ENCODE data around the gene CD200R1.

Gene CD200R1

DNA sequence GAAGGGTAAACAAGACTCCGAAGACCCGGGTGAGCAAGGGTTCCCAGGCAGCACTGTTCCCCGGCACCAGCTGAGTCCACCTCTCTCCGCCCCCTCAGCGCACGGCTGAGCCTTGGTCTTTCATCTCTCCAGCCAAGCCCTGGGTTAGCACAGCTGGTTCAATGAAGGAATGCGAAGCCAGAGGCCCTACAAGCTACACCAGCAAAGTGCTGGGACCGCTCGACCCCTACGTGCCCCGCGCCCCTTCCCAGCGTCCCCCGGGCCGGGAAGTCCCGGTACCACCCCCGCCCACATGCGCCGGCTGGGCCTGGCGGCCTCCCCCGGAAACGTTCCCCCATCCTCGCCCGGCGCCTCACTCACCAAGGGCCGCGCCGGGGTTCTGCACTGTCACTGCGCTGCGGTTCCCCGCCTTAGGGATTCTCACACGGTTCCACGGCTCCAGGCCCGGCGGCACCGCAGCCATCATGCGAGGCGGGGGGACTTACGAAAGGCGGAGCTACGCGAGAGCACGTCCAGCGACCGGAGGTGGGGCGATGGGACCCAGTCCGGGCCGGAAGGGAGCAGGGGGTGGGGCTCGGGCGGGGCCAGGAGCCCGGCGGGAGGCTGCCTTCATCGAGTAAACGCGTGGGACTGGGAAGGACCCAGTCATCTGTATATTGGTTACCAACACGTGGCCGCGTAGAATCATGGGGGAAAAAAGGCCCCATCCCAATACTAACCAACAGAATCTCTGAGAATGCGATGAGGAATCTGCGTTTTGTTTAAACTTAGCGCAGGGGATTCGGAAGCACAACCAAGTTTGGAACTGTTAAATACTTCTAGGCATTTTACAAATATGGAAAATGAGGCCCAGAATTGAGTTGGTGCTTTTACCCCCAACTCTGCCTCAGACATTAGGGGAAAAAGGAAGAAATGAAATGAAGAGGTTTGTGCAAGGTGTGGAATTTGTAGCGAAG lies 44.6 kb upstream of the CD200R1 start (continued):
- TF ChIP-seq SCRT1 (tag by site-specific recombination; IDR thresholded peaks at IDR 0.05; ENCODE audit: borderline replicate concordance), result no peak
- TF ChIP-seq, protein P1, sequence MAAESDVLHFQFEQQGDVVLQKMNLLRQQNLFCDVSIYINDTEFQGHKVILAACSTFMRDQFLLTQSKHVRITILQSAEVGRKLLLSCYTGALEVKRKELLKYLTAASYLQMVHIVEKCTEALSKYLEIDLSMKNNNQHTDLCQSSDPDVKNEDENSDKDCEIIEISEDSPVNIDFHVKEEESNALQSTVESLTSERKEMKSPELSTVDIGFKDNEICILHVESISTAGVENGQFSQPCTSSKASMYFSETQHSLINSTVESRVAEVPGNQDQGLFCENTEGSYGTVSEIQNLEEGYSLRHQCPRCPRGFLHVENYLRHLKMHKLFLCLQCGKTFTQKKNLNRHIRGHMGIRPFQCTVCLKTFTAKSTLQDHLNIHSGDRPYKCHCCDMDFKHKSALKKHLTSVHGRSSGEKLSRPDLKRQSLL (tag by site-specific recombination; IDR thresholded peaks at IDR 0.05), result no peak
- TF ChIP-seq, protein P2, sequence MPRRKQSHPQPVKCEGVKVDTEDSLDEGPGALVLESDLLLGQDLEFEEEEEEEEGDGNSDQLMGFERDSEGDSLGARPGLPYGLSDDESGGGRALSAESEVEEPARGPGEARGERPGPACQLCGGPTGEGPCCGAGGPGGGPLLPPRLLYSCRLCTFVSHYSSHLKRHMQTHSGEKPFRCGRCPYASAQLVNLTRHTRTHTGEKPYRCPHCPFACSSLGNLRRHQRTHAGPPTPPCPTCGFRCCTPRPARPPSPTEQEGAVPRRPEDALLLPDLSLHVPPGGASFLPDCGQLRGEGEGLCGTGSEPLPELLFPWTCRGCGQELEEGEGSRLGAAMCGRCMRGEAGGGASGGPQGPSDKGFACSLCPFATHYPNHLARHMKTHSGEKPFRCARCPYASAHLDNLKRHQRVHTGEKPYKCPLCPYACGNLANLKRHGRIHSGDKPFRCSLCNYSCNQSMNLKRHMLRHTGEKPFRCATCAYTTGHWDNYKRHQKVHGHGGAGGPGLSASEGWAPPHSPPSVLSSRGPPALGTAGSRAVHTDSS (tag by site-specific recombination; IDR thresholded peaks at IDR 0.05), result 0 out of 2 replicates have a peak, but pooled peaks have one; percentile 18
- no peak; the same call in 1 of the 2 replicates for TF ChIP-seq ZNF394 (tag by site-specific recombination; IDR thresholded peaks at IDR 0.05; ENCODE audit: borderline replicate concordance)
- TF ChIP-seq ZNF121 (tag by site-specific recombination; IDR thresholded peaks at IDR 0.05), result no peak
- TF ChIP-seq ZNF354C (tag by site-specific recombination; IDR thresholded peaks at IDR 0.05; ENCODE audit: borderline replicate concordance, low read depth), result no peak
- TF ChIP-seq, protein P3, sequence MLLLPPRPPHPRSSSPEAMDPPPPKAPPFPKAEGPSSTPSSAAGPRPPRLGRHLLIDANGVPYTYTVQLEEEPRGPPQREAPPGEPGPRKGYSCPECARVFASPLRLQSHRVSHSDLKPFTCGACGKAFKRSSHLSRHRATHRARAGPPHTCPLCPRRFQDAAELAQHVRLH (tag by site-specific recombination; IDR thresholded peaks at IDR 0.05), result no peak; the same call in 1 of the 2 replicates
- no peak for TF ChIP-seq ZNF548 (tag by site-specific recombination; IDR thresholded peaks at IDR 0.05)
- no peak for TF ChIP-seq ZNF549 (tag by site-specific recombination; IDR thresholded peaks at IDR 0.05)
- peak; percentile 73 for TF ChIP-seq YY1 (tag by site-specific recombination; IDR thresholded peaks at IDR 0.05)
- no peak for TF ChIP-seq ZNF623 (tag by site-specific recombination; IDR thresholded peaks at IDR 0.05)
- no peak for TF ChIP-seq IKZF3 (tag by site-specific recombination; IDR thresholded peaks at IDR 0.05)
- TF ChIP-seq ZNF501 (tag by site-specific recombination; IDR thresholded peaks at IDR 0.05), result peak; percentile 82
- no peak for TF ChIP-seq ZNF670 (tag by site-specific recombination; IDR thresholded peaks at IDR 0.05; ENCODE audit: low read depth)
- TF ChIP-seq, protein P4, sequence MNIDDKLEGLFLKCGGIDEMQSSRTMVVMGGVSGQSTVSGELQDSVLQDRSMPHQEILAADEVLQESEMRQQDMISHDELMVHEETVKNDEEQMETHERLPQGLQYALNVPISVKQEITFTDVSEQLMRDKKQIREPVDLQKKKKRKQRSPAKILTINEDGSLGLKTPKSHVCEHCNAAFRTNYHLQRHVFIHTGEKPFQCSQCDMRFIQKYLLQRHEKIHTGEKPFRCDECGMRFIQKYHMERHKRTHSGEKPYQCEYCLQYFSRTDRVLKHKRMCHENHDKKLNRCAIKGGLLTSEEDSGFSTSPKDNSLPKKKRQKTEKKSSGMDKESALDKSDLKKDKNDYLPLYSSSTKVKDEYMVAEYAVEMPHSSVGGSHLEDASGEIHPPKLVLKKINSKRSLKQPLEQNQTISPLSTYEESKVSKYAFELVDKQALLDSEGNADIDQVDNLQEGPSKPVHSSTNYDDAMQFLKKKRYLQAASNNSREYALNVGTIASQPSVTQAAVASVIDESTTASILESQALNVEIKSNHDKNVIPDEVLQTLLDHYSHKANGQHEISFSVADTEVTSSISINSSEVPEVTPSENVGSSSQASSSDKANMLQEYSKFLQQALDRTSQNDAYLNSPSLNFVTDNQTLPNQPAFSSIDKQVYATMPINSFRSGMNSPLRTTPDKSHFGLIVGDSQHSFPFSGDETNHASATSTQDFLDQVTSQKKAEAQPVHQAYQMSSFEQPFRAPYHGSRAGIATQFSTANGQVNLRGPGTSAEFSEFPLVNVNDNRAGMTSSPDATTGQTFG (tag by site-specific recombination; IDR thresholded peaks at IDR 0.05; ENCODE audit: borderline replicate concordance), result no peak
- no peak for TF ChIP-seq ZNF24 (tag by site-specific recombination; IDR thresholded peaks at IDR 0.05)
- no peak for TF ChIP-seq ZNF707 (tag by site-specific recombination; IDR thresholded peaks at IDR 0.05)
- TF ChIP-seq, protein P5, sequence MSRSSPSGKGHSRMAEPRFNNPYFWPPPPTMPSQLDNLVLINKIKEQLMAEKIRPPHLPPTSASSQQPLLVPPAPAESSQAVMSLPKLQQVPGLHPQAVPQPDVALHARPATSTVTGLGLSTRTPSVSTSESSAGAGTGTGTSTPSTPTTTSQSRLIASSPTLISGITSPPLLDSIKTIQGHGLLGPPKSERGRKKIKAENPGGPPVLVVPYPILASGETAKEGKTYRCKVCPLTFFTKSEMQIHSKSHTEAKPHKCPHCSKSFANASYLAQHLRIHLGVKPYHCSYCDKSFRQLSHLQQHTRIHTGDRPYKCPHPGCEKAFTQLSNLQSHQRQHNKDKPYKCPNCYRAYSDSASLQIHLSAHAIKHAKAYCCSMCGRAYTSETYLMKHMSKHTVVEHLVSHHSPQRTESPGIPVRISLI (tag by site-specific recombination; IDR thresholded peaks at IDR 0.05), result no peak
- TF ChIP-seq, protein P6, sequence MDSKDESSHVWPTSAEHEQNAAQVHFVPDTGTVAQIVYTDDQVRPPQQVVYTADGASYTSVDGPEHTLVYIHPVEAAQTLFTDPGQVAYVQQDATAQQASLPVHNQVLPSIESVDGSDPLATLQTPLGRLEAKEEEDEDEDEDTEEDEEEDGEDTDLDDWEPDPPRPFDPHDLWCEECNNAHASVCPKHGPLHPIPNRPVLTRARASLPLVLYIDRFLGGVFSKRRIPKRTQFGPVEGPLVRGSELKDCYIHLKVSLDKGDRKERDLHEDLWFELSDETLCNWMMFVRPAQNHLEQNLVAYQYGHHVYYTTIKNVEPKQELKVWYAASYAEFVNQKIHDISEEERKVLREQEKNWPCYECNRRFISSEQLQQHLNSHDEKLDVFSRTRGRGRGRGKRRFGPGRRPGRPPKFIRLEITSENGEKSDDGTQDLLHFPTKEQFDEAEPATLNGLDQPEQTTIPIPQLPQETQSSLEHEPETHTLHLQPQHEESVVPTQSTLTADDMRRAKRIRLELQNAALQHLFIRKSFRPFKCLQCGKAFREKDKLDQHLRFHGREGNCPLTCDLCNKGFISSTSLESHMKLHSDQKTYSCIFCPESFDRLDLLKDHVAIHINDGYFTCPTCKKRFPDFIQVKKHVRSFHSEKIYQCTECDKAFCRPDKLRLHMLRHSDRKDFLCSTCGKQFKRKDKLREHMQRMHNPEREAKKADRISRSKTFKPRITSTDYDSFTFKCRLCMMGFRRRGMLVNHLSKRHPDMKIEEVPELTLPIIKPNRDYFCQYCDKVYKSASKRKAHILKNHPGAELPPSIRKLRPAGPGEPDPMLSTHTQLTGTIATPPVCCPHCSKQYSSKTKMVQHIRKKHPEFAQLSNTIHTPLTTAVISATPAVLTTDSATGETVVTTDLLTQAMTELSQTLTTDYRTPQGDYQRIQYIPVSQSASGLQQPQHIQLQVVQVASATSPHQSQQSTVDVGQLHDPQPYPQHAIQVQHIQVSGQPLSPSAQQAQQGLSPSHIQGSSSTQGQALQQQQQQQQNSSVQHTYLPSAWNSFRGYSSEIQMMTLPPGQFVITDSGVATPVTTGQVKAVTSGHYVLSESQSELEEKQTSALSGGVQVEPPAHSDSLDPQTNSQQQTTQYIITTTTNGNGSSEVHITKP (tag by site-specific recombination; IDR thresholded peaks at IDR 0.05), result peak; percentile 94
- 0 out of 2 replicates have a peak, but pooled peaks have one; percentile 20 for TF ChIP-seq ZNF600 (tag by site-specific recombination; IDR thresholded peaks at IDR 0.05)
- no peak for TF ChIP-seq ZNF416 (tag by site-specific recombination; IDR thresholded peaks at IDR 0.05)
- no peak for TF ChIP-seq MZF1 (tag by site-specific recombination; IDR thresholded peaks at IDR 0.05; ENCODE audit: borderline replicate concordance)
- no peak for TF ChIP-seq ZNF169 (tag by site-specific recombination; IDR thresholded peaks at IDR 0.05)
- TF ChIP-seq ZNF596 (tag by site-specific recombination; IDR thresholded peaks at IDR 0.05), result no peak
- TF ChIP-seq, protein P7, sequence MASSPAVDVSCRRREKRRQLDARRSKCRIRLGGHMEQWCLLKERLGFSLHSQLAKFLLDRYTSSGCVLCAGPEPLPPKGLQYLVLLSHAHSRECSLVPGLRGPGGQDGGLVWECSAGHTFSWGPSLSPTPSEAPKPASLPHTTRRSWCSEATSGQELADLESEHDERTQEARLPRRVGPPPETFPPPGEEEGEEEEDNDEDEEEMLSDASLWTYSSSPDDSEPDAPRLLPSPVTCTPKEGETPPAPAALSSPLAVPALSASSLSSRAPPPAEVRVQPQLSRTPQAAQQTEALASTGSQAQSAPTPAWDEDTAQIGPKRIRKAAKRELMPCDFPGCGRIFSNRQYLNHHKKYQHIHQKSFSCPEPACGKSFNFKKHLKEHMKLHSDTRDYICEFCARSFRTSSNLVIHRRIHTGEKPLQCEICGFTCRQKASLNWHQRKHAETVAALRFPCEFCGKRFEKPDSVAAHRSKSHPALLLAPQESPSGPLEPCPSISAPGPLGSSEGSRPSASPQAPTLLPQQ (tag by site-specific recombination; IDR thresholded peaks at IDR 0.05), result peak; percentile 86
